Prostate gland (tissue), 2 donors: ENCODE data around the gene MED22. TPM values are rescaled to one million over a fixed set of nuclear protein-coding genes. Genes with fewer than 3 reads are reported as not detected.

Experiments used
- DNase-seq: peaks from one replicate; pipeline ENCODE4 v3.0.0-alpha.2; 2019; ENCODE audit warnings: low spot score
- H3K27ac ChIP-seq, 2 donors: fragments of 200-600 bp; sonication (generic); 2 replicates each; pipeline ENCODE4 v1.5.1; 2017 to 2019
- H3K27me3 ChIP-seq: fragments of 200-600 bp; sonication (generic); replicated peaks from 2 replicates; pipeline ENCODE4 v1.5.1; 2019; ENCODE audit not compliant: insufficient read depth
- H3K36me3 ChIP-seq, 2 donors: fragments of 200-600 bp; sonication (generic); 1 replicate in 1 of 2; 2 replicates in 1 of 2; pipeline versions ENCODE4 v1.5.1 to v1.8.1; 2017 to 2019
- H3K4me1 ChIP-seq: fragments of 200-600 bp; sonication (generic); replicated peaks from 2 replicates; pipeline ENCODE4 v1.5.1; 2019
- H3K4me3 ChIP-seq, 2 donors: fragments of 200-600 bp; sonication (generic); 2 replicates each; pipeline ENCODE4 v1.5.1; 2017 to 2019
- H3K9me3 ChIP-seq: fragments of 200-600 bp; sonication (generic); 2 replicates; pipeline ENCODE4 v1.5.1; 2017
- POLR2A ChIP-seq: fragments of 450-650 bp; IDR thresholded peaks from one replicate; pipeline ENCODE4 v1.6.1; 2016; ENCODE audit warnings: antibody characterized with exemption, mild to moderate bottlenecking
- POLR2AphosphoS5 ChIP-seq: sonication (generic); formaldehyde crosslinking; IDR thresholded peaks from one replicate; pipeline ENCODE4 v1.6.1; 2017; ENCODE audit warnings: antibody characterized with exemption
- WGBS: methylation state at CpG from one replicate; pipeline ENCODE4 v1.1.5; 2018; 5-methylcytosine and 5-hydroxymethylcytosine counted together
- intact Hi-C: fragments of 100-400 bp; cut with DNase I; formaldehyde crosslinking; loops from one replicate; pipeline ENCODE4 v1.14.2; 2022
- total RNA-seq, 2 donors: library from RNA; depleted of rRNA; stranded (reverse); fragments of >200 nt; gene quantifications; one replicate each; pipeline ENCODE4 v1.1.0, GENCODE V29; 2016
- TF ChIP-seq, protein P1 (sequence below), 4 experiments: fragments of 200-600 bp in 2 of 4; fragments of 450-650 bp in 2 of 4; sonication (generic) in 2 of 4; IDR thresholded peaks; 1 replicate in 3 of 4; 2 replicates in 1 of 4; pipeline ENCODE4 v1.5.1; 2016 to 2019; ENCODE audit warnings: antibody characterized with exemption in 4 of 4, mild to moderate bottlenecking in 2 of 4, moderate library complexity in 2 of 4

The MED22 gene
- total RNA-seq, 2 donors from 2014 or later, result 31.1 to 32.6 TPM

DNA sequence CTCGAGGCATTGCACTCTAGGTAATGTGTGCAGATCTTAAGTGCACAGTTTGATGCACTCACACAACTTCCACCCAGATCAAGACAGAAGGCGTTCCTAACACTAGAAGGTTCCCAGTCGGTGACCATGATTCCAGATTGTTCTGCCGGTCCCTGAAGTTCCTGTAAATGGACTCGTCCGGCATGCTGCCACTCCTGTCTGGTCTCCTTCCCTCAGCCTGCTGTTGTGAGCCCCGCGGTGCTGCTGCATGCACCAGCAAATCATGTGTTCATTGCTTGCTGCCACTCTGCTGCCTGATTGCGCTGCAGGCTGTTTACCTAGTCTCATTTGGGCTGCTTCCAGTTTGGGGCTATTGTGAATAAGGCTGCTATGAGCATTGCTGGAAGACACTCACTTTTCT is 39.7 kb upstream of the MED22 start:
- H3K9me3 ChIP-seq, result no peaks in the 10 kb centered on the region
- no peak overlapping the region for H3K27ac ChIP-seq
- no peak overlapping the region for H3K4me3 ChIP-seq
- H3K4me1 ChIP-seq, result no peaks in the 10 kb centered on the region
- DNase-seq, result peak; percentile 58
- WGBS, result 38% methylated on average over 9 of the region's 9 CpGs
- H3K27me3 ChIP-seq, result no peaks in the 10 kb centered on the region
- H3K36me3 ChIP-seq, result no peaks in the 10 kb centered on the region
- intact Hi-C loops, result no loop called here
- peak; percentile 30 for TF ChIP-seq POLR2AphosphoS5
- TF ChIP-seq, protein P1, sequence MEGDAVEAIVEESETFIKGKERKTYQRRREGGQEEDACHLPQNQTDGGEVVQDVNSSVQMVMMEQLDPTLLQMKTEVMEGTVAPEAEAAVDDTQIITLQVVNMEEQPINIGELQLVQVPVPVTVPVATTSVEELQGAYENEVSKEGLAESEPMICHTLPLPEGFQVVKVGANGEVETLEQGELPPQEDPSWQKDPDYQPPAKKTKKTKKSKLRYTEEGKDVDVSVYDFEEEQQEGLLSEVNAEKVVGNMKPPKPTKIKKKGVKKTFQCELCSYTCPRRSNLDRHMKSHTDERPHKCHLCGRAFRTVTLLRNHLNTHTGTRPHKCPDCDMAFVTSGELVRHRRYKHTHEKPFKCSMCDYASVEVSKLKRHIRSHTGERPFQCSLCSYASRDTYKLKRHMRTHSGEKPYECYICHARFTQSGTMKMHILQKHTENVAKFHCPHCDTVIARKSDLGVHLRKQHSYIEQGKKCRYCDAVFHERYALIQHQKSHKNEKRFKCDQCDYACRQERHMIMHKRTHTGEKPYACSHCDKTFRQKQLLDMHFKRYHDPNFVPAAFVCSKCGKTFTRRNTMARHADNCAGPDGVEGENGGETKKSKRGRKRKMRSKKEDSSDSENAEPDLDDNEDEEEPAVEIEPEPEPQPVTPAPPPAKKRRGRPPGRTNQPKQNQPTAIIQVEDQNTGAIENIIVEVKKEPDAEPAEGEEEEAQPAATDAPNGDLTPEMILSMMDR (IDR thresholded peaks at IDR 0.05), result no peak

DNA sequence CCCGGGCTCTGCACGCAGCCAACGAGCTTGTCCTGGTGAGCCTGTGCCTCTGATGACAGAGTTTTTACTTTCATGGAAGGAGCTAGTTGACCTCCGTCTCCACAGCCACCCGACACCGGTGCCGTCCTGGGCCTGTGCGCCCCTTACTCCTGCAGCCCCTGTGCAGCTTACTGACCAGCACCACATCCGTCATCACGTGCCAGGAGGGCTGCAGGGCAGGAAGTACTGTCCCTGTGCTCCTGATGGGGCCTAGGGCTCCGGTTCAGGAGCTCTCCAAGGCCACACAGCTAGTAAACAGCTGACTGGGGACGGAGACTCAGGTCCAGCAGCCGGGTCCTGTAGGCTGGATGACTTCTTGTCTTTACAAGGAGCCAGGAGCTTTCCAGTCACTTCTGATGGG is 38.4 kb upstream of the MED22 start:
- intact Hi-C loops, result no loop called here
- Histone ChIP-seq H3K27me3 (no peaks in the 10 kb centered on the region), H3K9me3 (no peaks in the 10 kb centered on the region), H3K36me3 (no peaks in the 10 kb centered on the region), H3K4me3 (no peak overlapping the region), H3K27ac (no peak overlapping the region), H3K4me1 (no peaks in the 10 kb centered on the region)
- TF ChIP-seq, protein P1 (IDR thresholded peaks at IDR 0.05), result no peak
- no peak for TF ChIP-seq POLR2AphosphoS5
- TF ChIP-seq POLR2A, result no peak
- 86% methylated on average over 13 of the region's 13 CpGs for WGBS
- DNase-seq, result no peak

DNA sequence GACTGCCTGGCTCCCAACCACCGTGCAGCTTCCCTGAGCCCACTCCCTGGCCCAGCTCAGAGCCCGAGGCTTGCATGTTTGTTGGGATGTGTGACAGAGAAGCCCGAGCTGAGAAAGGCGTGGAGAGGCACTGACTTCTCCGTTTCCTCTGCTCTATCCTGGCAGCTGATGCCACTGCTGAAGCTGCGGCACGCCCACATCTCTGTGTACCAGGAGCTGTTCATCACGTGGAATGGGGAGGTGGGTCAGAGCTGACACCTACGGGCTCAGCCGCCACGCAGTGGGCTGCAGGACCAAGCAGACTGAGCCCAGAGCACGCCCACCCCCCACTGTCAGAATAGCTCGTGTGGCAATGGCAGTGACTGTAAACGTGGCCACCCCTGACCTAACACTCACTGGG is 37.5 kb upstream of the MED22 start:
- intact Hi-C loops, result no loop called here
- DNase-seq, result no peak

DNA sequence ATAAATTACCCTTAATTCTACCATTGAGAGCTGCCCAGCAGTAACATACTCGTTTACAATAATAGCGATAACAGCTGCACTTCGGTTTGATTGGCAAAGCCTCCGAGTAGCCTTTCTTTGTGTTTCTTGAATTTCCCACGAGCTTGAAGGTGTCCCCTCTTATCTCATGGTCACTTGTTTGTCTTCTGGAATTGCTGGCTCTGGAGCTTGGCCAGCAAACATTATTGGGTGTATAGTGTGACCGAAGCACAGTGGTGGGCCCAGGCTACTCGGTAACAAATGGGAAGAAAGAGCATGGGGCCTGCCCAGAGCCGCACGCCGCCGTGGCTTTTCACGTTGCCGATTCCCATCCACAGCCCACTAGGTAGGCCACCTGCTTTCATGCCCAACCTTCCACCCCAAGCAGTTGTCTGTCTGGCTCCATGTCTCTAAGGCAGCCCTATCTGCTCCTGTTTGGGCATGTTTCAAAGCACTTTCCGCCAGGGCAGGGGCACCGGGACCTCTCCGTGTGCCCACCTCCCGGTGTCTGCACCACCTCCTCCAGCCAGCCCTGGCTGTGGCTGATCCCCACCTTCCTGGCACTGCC is 36.9 kb upstream of the MED22 start:
- TF ChIP-seq POLR2A (no peak), POLR2AphosphoS5 (no peak)
- TF ChIP-seq, protein P1 (IDR thresholded peaks at IDR 0.05), result no peak
- Histone ChIP-seq H3K27ac (no peak overlapping the region), H3K27me3 (no peaks in the 10 kb centered on the region), H3K9me3 (no peaks in the 10 kb centered on the region), H3K4me3 (no peak overlapping the region), H3K36me3 (no peaks in the 10 kb centered on the region), H3K4me1 (no peaks in the 10 kb centered on the region)
- DNase-seq, result no peak
- intact Hi-C loops, result no loop called here
- WGBS, result 80% methylated on average over 17 of the region's 17 CpGs

More for the DNA sequence above, 37.5 kb upstream of the MED22 start:
- WGBS, result 80% methylated on average over 11 of the region's 14 CpGs
- Histone ChIP-seq H3K9me3 (no peaks in the 10 kb centered on the region), H3K4me3 (no peak overlapping the region), H3K4me1 (no peaks in the 10 kb centered on the region), H3K27me3 (no peaks in the 10 kb centered on the region), H3K27ac (no peak overlapping the region), H3K36me3 (no peaks in the 10 kb centered on the region)
- TF ChIP-seq, protein P1 (IDR thresholded peaks at IDR 0.05), result no peak
- TF ChIP-seq POLR2AphosphoS5, result no peak
- TF ChIP-seq POLR2A, result no peak

DNA sequence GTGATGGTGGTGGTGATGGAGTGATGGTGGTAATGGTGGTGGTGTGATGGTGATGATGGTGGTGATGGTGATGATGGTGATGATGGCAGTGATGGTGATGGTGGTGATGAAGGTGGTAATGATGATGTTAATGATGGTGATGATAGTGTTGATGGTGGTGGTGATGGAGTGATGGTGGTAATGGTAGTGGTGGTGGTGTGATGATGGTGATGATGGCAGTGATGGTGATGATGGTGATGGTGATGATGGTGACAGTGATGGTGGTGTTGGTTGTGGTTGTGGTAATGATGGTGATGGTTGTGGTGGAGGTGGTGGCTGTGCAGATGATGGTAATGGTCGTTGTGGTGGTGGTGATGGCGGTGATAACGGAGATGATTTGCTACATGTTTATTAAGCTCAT is 35.5 kb upstream of the MED22 start:
- no peaks in the 10 kb centered on the region for H3K27me3 ChIP-seq
- intact Hi-C loops, result no loop called here
- TF ChIP-seq, protein P1 (IDR thresholded peaks at IDR 0.05), result no peak
- no peak for TF ChIP-seq POLR2AphosphoS5
- no peak for TF ChIP-seq POLR2A
- no peak overlapping the region for H3K4me3 ChIP-seq
- H3K4me1 ChIP-seq, result no peaks in the 10 kb centered on the region
- H3K27ac ChIP-seq, result no peak overlapping the region
- no peaks in the 10 kb centered on the region for H3K9me3 ChIP-seq
- DNase-seq, result no peak
- WGBS, result 92% methylated on average over 3 of the region's 3 CpGs
- H3K36me3 ChIP-seq, result no peaks in the 10 kb centered on the region
